NCI-H187 (cell line): ENCODE measurements around the gene CCDC92.
"Not testable (repeated sequence)": the region's sequence is repeated elsewhere in the genome, so short reads cannot be mapped to it uniquely, and the experiment has no call there.

Experiments used
- DNase-seq, 2 experiments: peaks; one replicate each; lab custom pipeline; 2025; lab: John Stamatoyannopoulos, UW

The CCDC92 gene

DNA sequence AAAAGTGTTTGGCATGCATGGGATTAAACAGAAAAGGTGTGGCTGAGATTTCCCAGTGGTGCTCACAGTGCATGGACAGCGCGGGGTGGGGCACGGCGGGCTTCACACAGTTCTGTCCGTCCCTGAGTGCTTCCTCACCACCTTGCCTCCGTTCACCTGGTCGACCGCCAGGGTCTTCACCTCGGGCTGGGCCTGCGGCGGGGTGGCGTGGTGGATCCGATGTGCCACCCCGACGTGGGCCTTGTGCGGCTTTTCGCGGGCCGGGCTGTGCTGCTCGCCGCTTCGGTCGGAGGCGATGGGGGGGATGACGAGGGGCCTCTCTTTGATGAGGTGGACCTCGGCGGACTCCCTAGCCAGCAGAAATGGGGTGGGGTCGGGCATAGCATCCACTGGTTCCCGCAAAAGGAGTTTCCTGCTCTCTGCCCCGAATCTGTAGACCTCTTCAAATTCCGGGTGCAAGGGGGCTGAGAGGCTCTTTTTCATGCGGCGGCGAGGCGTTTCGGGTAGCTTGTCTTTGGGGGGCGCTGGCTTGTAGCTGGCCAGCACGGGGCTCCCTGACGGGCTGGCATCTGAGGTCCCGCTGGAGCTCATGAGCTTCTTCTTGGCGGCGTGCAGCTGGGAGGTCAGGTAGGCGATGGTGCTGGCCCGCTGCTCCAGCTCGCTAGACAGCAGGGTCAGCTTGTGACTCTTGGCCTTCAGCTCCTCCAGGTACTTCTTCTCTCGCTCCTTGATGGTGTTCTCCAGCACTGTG is 35.5 kb downstream of the CCDC92 start:
- no peak for DNase-seq

DNA sequence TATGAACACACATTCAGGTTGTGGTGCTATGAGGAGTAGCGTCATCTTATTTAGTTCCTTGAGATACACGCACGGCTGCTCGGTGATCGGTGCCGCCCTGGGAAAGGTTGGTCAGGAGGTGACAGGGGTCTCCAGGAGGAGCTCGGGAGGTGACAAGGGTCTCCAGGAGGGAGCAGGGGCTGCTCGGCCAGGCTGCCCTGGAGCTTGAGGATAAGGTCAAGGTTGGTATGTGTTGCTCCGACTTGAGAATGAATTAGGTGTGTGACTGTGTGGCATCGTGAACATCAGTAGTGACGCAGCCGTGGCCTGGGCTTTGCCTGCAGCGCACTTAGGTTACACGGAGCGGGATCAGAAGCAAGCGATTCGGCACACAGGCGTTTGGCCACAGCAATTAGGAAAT is 36.2 kb downstream of the CCDC92 start:
- DNase-seq: no peak

DNA sequence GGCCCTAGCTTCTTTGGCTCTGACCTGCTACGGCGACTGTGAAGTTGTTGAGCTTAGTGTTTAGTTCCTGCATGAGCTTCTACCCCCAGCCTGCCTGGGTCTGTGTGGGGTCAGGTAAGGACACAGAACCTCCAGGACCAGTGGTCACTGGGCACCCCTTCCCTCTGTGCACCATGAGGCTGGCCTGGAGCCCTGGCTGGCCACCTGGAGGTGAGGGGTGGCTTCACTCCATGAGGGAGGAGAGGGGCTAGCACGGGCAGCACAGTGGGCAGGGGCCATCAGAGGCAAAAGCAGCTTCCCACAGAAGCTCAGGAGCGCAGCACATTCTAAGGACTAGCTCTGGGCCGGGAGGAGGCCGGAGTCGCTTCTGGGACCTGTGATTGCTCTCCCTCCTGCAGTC is 36.7 kb downstream of the CCDC92 start:
- DNase-seq: no peak

DNA sequence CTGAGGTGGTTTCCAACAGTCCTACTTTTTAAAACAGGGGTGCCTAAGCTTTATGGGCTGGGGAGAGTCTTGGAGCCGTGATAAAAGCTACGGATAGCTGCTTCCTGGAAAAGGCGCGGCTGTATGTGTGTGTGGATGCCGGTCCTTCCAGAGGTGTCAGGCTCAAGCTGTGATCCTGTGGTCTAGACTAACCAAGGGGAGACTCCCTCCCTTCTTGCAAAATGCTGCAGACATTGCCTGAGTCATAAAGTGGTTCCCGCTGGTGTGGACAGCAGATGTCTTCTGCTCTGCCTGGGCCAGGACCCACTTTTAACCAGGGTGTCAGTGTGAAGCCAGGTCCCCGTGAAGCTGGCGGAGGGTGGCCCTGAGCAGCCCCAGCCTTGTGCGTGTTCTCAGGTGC is 37.8 kb downstream of the CCDC92 start:
- DNase-seq: no peak

DNA sequence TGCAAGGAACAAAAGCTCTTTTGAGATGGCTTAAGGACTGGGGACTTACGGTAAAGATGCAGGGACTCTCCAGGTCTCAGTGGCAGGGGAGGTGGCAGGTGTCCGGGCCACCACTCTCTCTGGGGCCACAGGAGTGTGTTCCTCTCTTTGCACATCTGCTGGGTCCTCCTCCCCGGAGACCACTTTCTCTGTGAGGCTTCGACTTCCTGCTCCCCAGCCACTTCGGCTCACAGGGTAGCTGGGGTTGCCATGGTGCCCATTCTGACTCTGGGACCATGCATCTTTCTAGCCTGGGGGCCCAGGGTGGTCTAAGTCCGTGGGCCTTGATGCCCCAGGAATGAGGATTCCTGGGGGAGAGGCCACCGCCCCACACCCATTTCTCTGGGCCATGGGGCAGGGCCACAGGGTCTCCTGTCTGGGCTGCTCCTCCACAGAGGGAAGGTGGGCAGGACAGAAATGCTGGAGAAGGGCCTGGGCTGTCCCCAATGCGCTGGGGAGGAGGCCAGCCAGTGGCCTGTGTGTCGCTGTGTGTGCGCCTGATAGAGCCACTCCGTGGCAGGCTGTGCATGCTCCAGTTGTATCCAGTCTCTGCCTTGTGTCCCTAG is 38.5 kb downstream of the CCDC92 start:
- no peak for DNase-seq

DNA sequence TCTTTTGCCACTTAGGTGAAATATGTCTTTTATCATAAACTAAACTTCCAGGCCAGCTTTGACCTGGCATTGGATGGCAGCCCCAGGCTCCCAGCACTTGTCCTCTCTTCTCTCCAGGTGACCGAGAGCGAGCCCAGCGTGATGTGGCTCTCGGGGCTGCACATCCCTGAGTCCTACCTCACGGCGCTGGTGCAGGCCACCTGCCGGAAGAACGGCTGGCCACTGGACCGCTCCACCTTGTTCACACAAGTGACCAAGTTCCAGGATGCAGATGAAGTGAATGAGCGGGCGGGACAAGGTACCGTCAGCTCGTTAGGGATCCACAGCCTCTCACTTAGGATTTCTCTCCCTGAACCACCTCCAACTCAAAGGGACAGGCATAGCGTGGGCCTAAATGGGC is 39.4 kb downstream of the CCDC92 start:
- DNase-seq: no peak

DNA sequence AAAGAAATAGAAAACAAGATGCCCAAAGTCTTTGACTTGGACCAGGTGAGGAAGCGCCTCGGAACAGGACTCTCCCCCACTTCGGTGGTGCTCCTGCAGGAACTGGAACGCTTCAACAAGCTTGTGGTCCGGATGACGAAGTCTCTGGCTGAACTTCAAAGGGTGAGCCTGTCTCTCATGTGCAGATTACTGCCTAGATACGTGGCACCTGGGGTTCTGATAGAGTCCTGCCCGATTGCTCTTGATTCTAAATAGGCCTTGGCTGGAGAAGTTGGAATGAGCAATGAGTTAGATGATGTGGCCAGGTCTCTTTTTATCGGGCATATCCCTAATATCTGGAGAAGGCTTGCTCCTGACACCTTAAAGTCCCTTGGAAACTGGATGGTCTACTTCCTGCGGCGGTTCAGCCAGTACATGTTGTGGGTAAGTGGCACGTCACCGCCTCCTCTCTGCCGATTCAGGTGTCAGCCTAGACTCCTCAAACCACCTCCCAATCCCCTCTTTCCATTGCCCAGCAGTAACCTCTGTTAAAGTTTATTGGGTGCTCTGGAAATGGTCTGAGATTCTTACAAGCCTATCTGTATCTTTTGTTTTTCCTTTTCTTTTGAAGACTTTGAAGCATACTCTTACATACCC is 40.8 kb downstream of the CCDC92 start:
- DNase-seq: no peak

DNA sequence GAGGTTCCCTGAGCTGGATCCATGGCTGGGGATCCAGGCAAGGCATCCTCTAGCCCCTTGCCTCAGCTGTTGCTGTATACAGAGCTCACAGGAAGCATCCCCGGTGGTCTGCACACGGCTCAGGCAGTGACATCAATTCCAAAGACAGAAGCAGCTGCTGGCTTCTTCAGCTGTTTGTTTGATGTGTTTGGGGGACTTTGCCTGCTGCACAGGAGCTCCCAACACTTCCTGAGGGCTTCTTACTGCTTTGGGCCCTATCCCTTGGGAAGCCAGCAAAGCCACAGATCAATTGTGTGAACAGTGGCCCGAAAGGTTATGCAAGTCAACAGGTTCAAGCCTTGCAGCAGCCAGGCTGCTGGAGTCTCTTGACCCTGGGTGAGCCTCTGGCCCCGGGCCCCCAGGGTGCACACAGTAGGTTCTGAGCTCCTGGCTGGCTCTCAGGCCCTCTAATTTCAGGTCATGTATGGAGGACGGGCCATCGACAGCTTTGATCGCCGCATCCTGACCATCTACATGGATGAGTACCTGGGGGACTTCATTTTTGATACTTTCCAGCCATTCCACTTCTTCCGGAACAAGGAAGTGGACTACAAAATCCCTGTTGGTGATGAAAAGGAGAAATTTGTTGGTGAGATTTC is 42.6 kb downstream of the CCDC92 start:
- no peak for DNase-seq

DNA sequence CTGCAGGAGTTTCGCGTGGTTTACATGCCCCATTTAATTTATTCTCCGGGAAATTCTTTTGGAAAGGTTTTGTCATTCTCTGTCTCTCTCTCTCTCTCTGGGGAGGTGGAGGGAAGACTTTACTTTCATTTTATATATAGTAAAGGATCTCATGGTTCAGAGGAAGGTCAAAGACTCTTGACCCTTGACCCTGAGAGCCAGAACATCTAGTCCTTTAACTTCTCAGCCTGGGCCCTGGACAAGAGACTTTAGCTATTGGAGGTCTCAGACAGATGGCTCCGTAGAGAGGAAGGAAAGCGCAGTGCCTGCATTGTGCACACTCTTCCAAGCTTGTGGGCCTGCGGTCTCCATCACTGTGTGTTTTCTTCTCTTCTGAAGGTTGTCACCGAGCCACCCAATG is 43.7 kb downstream of the CCDC92 start:
- DNase-seq: no peak

DNA sequence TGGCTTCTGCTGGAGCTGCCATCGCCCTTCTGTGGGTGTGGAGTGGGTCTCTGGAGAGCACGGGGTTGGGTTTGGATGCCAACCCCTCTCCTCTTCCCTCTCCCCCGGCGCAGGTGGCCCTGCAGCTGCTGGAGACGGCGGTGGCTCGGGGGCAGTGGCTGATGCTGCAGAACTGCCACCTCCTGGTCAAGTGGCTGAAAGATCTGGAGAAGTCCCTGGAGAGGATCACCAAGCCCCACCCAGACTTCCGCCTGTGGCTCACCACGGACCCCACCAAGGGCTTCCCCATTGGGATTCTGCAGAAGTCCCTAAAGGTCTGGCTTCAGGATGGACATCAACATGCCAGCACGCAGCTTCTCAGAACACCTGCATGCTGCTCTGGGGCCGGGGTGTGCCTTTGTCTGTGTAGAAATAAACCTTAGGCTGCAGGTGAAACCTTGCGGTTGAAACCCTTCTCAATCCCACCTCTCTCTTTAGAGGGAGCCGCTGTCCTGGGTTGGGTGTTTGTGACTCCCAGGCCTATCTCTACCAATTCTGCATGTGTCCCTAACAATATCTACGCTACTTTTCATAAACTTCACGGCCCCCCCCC is 44.3 kb downstream of the CCDC92 start:
- DNase-seq: peak; percentile 45 to 80

DNA sequence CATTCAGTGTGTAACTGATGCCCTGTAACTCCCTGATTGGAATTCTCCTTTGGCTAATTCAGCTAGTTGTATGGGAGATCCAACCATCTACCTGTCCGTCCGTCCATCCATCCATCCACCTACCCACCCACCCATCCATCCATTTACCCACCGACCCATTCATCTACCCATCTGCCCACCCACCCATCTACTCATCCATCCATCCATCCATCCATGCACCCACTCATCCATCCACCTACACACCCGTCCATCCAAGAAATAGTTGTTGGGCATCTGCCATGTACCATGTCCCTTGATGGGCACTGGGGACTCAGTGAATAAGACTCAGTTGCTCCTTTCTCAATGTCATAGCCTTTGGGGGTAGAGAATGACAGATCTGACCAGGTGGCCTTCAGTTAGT is 48.1 kb downstream of the CCDC92 start:
- DNase-seq: no peak

DNA sequence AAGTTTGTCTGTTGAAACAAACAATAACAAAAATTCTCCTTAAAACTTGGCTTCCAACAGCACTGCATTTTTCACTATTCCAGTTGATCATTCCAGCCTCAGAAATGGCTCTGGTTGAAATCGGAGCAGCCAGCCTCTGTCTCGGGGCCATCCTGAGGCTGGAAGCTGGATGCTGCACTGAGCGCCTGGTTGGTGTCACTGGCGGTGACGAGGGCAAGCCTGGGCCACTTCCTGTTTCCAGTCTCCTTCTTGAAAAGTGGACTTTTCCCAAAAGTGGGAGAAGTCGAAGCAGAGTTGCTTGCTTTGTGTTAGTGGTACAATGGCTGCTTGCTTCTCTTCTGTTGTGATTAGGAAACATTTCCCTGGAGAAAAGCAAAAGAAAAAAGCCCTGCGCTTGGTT is 48.7 kb downstream of the CCDC92 start:
- DNase-seq: no peak

DNA sequence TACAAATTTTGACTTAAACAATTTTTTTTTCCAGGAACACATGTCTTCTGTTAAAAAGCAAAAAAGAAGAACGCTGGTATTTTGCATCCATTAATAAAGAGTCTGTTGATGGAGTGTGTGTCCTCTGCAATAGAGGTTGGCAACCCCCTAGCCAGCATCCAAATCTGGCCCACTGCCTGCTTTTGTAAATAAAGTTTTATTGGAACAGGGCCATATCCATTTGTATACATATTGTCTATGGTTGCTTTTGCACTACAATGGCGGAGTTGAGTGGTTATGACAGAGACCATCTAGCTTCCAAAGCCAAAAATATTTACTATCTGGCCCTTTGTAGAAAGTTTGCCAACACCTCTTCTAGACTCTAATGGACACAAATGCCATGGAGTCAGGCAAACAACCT is 49.6 kb downstream of the CCDC92 start:
- DNase-seq: no peak

DNA sequence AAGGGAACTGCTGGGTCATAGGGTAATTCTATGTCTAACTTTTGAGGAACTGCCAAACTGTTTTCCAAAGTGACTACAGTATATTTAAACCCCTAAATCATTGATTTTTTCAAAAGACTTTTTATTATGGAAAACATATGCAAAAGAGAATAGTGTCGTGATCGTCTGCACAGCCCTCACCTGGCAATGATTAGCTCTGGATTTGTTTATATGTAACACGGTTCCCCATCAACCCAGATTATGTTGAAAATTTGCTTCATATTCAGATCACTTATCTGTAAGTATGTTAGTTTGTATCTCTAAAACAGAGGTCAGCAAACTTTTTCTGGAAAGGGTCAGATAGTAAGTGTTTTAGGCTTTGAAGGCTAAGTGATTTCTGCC is 52.7 kb downstream of the CCDC92 start:
- DNase-seq: no peak

DNA sequence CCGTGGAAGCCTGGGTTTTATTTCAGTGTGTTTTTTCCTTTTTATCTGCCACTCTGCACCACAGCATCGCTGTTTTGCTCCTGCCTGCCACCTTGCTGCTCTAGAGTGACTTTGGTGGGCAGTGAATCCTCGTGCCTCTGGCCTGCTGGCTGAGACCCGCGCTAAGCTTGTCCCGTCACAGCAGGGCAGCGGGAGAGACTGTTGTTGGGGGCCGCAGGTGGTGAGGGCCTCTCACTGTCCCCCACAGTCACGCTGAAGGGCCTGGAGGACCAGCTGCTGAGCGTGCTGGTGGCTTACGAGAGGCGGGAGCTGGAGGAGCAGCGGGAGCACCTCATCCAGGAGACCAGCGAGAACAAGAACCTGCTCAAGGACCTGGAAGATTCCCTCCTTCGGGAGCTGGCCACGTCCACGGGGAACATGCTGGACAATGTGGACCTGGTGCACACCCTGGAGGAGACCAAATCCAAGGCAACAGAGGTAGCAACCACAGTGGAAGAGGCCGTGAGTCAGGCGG is 55.2 kb downstream of the CCDC92 start:
- no peak for DNase-seq

DNA sequence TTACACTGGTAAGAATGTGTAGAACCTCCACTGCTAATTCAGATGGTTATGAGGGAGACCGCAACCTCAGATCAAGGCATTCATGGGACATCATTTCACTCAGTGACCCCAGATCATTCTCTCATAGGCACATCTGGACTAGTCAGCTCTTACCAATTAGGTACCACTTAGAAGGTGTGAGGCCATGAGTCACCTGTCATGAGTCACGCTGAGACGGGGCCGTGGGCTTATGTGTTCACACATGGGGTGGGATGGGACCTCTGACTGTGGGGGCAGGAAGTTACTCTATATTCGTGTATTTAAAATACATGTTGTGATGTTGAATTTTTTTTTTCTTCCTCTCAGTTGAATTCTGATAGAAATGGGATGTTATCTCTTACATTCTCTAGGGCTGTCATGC is 55.9 kb downstream of the CCDC92 start:
- no peak for DNase-seq

DNA sequence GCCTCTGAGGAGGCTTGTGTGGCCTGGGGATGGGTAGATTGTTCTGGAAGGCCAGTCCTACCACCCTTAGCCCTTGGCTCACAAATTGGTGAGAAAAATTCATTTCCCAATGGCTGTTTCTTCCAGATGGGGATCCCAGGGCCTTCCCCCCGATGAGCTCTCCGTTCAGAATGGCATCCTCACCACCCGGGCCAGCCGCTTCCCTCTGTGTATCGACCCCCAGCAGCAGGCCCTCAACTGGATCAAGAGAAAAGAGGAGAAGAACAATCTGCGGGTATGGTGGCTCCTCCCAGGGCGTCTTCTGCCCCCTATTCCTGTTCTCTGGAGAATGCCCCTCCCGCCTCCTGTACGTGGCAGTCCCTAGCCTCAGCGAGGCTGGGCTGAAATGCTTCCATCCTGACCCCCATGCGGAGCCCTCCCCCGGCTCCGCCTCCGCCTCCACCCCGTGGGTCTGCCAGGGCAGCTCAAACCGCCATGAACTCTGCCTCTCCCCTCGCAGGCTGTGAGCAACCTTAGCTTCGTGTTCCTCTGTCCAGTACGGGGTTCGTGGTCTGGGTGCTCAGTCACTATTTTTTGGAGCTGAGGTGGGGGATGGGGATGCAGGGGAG is 57.8 kb downstream of the CCDC92 start:
- DNase-seq: no peak

DNA sequence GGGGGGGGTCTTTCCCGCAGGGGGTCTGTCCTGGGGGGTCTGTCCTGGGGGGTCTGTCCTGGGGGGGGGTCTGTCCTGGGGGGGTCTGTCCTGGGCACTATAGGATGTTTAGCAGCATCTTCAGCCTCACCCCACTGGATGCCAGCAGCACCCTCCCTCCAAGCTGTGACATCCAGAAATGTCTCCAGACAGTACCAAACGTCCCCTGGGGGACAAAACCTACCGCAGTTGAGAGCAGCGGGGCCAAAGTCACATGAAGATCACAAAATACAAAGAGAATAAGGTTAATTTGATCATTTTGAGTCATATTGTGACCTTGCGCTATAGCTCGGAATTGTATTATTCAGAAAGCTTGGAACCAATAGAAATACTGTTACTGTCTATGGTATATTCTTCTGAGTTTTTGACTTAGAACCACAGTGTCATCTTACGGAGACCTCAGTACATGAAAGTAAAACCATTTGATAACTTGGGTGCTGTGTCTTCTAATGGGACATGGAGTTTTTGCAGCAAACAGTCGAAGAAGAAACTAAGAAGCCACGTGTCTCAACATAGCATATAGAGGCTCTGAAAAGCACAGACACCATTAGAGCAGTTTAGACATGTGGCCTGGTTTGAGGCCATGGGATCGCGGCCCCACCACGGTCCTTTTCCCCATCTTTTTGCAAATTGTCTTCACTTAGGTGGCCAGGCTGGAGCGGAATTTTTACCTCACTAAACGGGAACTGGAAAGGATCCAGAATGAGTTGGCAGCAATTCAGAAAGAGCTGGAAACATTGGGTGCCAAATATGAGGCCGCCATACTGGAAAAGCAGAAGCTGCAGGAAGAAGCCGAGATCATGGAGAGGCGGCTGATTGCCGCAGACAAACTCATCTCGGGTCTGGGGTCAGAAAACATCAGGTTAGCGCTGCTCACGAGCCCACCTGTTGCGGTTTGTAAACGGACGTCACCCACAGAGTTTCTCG is 59.9 kb downstream of the CCDC92 start:
- no peak for DNase-seq

DNA sequence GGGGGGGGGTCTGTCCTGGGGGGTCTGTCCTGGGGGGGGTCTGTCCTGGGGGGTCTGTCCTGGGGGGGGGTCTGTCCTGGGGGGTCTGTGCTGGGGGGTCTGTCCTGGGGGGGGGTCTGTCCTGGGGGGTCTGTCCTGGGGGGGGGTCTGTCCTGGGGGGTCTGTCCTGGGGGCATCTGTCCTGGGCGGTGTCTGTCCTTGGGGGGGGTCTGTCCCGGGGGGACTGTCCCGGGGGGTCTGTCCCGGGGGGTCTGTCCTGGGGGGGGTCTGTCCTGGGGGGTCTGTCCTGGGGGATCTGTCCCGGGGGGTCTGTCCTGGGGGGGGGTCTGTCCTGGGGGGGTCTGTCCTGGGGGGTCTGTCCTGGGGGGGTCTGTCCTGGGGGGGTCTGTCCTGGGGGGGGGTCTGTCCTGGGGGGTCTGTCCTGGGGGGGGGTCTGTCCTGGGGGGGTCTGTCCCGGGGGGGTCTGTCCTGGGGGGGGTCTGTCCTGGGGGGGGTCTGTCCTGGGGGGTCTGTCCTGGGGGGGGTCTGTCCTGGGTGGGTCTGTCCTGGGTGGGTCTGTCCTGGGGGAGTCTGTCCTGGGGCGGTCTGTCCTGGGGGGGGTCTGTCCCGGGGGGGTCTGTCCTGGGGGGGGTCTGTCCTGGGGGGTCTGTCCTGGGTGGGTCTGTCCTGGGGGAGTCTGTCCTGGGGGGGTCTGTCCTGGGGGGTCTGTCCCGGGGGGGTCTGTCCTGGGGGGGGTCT is 60.8 kb downstream of the CCDC92 start:
- DNase-seq: not testable (repeated sequence)

DNA sequence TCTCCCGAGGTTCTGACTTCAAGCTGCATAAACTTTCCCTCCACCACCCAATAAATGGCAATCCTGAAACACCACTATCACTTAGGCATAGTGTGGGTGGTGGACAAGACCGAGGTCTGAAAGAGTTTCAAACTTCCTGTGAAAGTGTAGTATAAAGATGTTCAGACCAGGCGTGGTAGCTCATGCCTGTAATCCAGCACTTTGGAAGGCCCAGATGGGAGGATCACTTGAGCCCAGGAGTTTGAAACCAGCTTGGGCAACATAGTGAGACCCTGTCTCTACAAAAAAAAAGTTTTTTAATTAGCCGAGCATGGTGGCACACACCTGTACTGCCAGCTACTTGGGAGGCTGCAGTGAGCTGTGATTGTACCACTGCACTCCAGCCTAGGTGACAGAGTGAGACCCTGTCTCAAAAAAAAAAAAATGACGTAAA is 61.9 kb downstream of the CCDC92 start:
- DNase-seq: no peak
